Amniotic stem cell (primary cell): ENCODE measurements around the gene MYO3B.

Experiments
- DNase-seq: peaks from one replicate; lab custom pipeline; 2025; lab: John Stamatoyannopoulos, UW

MYO3B gene

DNA sequence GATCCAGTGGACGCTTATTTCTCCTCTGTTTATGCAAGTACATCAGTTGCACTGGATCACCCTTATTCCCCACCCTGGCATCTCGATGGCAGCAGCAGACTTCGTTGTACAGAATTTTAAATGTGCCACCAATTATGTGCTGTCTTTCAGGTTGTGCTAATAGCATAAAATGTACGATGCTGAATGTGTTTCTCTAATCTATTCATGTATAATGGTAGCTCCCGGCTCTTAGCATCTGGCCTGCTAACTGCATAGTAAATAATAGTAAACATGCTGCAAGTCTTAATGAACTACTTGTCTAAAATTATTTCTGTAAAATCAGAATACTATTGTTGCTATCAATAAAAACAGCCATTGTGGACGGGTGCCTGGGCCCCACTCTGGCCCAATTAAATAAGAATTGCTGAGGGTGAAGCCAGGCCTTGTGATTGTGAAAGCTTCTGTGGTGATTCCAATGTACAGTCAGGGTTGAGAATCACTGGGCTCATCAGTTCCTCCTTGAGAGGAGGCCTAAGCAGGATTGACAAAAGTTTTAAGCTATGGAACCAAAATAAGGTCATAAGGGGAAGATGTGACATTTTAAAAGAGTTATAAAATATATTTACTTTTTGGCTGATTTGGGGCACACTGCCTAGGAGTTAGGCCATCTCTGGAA is 14.4 kb upstream of the MYO3B start:
- no peak for DNase-seq

DNA sequence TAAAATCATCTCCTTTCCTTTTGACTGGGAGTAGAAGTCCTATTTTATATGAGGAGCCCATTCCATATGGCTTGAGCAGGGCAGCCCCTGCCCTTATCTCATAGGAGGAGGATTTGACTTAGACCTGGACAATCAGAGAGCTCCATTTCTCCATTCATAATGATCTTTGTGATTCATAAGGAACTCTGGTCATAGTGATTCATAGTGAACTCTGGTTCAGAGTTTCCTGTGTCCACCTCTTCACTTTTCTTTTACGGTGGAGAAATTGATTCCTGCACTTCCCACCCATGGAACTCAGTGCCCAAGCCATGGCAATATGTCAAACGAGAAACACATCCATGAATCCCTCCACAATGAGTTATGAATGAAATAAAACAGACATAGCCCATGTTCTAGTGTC is 12.8 kb upstream of the MYO3B start:
- DNase-seq, result no peak

DNA sequence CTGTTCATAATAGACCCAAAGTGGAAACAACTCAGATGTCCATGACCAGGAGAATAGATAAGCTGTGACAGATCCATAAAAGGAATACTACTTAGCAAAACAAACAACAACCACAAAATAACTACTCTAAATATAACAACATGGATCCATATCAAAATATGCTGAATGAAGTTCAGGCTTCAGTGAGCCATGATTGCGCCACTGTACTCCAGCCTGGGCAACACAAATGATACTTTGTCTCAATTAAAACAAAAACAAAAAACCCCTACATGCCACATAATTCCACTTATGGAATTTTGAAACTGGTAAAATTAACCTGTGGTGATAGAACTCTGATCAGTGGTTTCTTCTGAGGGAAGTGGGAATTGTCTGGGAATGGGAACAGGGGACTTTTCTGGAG is 11.2 kb upstream of the MYO3B start:
- DNase-seq, result no peak

DNA sequence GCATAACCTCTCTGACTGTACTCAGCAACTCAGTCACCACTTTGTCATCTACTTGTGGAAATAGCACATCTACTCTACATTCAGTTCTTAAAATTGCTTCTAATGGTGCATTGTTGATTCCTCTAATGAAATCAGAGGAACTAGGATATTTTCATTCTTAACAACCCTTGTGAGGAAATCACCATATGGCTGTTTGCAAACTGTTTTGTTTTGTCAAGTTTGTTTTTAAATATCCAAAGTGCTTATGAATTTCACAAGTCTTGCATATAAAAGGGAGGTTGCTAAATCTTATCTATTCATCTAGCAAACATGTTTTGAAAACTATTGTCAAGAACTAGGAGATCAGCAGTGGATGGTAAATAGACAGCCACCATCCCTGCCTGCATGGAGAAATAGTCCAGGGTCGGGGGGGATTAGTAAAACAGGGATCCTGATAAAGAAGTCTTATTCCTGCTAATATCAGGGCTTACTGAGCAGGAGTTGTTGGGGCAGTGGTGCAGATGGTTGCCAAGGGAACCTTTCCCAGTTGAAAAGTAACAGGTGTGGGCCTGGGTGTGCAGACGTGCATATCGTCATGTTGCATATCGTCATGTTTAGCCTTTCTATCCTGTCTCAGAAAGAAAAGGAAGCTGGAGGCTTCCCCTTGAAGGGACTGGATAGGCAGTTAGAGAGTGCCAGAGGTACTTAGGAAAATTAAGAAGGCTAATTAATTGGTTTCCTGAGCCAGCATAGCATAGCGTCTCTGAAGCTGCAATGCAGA is 7.5 kb upstream of the MYO3B start:
- DNase-seq, result no peak

DNA sequence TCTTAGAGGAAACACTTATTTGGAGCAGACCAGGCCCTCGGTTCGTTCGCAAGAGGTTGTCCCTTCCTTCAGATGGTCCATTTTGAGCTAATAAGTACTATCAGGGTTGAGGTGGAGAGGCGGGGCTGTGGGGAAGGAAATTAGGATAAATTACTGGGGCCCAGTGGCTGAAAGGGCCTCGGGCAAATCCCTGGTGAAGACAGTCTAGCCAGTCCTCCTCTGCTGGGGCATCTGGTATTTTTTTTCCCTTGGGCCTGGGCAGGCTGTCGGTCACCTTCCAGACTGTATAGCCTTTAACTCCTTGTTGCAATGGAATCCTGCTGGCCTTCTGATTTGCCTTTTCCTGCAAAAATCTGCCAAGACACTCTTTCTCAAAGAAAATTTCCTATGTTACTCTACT is 1.7 kb upstream of the MYO3B start:
- DNase-seq, result no peak

DNA sequence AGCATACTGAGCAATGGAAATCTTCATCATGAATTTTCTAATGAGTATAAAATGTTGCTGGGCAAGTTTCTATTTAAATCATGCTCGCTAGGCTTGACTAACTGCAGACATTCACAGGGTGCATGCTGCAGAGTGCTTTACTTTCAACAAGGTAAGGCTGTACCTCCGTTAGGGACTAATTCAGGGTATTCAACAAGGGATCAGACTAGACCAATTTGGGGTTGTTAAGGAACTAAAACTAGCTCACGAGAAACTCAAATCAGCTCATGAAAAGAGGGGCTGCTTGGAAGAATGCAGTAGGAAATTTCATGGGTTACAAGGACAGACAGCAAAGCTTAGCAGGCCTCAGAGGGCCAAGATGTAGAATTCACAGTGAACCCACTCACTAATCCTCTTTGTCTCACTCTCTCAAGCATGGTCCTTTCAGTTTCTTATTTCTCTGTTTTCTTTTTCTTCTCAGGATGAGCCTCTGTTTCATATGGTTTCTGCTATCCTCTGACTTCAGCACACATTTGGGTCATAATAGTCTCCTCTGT is 2.2 kb downstream of the MYO3B start:
- DNase-seq, result no peak

DNA sequence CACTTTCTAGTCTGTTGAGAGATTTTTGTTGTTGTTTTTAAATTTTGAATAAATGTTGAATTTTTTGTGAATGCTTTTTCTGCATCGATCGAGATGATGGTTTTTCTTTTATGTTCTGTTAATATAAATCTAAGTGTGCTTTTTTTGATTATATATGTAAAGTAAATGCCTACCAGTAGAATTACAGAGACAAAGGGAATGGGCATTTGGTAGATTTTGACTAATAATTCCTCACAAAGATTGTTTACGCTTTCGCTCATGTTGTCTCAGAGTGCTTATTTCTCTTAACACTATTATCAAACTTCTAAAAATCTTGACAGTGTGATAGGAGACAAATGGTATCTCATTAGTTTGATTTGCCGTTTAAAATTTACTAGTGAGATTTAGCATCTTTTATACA is 3.7 kb downstream of the MYO3B start:
- no peak for DNase-seq

DNA sequence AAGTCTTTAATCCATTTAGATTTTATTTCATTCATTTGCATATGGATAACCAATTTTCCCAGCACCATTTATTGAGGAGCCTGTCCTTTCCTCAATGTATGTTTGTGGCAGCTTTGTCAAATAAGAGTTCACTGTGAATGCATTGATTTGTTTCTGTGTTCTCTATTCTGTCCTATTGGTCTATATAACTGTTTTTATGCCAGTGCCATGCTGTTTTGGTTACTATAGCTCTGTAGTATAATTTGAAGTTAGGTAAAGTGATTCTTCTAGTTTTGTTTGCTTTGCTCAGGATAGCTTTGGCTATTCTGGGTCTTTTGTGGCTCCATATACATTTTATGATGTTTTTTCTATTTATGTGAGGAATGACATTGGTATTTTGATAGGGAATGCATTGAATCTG is 7.4 kb downstream of the MYO3B start:
- no peak for DNase-seq

DNA sequence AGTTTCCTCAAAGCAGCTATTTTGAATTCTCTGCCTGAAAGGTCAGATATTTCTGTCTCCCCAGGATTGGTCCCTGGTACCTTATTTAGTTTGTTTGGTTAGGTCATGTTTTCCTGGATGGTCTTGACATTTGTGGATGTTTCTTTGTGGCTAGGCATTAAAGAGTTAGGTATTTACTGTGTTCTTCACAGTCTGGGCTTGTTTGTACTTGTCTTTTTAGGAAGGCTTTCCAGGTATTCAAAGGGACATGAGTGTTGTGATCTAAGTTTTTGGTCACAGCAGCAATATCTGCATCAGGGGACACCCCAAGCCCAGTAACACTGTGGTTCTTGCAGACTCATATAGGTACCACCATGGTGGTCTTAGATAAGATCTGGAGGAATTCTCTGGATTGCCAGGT is 11.8 kb downstream of the MYO3B start:
- DNase-seq, result no peak

DNA sequence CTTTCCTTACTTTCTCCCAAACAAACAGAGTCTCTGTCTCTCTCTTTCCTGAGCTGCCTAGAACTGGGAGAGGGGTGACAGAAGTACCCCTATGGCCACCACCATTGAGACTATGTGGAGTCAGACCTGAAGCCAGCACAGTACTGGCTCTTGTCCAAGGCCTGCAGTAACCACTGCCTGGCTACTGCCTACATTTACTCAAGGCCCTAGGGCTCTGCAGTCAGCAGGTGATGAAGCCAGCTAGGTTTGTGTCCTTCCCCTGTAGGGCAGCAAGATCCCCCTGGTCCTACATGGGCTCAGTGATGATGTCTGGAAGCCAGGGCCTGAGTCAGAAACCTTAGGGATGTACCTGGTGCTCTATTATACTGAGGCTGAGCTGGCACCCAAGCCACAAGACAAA is 12.2 kb downstream of the MYO3B start:
- DNase-seq, result no peak

DNA sequence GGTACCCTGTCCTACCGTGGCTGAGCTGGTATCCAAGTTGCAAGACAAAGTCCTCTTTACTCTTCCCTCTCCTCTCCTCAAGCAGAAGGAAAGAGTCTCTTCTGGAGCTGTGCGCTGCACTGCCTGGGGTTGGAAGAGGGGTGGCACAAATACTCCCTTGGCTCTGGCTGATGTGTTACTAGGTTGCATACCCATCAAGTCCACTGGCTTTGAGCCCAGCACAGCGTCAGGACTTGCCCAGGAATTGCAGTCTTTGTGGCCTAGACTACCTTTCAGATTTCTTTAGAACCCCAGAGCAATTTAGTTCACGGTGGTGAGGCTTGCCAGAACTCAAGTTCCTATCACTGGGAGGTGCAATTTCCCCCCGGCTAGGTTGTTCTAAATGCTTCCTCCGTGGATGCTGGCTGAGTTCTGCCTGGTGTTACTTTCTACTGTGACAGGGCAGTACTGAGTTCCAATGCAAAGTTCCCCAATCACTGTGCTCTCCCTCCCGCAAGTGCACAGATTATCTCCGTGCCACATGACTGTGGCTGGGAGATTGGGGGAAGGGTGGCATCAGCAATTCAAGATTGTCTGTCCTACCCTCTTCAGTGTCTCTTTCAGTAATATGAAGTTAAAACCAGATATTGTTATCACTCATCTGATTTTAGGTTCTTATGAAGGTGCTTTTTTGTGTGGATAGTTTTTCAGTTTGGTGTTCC is 13.4 kb downstream of the MYO3B start:
- DNase-seq, result no peak

DNA sequence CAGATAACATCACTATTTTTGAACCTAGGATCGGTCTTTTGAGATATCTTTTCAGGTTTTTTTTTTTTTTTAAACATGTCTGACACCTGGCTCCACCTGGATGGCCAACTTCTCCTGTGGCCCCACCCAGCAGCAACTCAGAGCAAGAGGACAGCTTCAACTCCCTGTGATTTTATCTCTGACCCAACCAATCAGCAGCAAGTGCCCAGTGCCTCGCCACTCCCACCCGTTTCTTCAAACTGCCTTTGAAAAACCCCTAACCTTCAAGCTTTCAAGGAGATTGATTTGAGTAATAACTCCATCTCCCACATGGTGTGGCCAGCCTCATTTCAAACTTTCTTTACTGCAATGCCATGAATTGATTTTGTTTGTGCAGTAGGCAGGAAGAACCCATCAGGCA is 19.0 kb downstream of the MYO3B start:
- no peak for DNase-seq

DNA sequence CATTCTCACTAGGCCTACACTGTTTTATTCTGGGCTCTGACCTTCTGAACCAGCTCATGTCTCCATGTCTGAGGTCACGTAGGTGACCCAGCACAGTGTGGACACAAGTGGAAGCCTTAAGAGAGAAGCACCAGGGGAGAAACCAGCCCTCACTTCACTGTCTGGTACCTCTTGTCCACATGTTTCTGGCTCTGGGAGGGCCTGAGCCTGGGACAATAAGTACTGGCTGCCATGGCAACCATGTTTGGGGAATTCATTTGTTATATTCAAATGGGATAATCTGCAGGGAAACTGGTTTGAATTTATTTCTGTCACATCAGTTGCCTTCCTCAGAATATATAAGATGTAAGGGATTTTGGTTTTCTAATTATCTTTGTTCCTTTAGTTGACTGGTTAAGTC is 23.3 kb downstream of the MYO3B start:
- DNase-seq, result no peak

DNA sequence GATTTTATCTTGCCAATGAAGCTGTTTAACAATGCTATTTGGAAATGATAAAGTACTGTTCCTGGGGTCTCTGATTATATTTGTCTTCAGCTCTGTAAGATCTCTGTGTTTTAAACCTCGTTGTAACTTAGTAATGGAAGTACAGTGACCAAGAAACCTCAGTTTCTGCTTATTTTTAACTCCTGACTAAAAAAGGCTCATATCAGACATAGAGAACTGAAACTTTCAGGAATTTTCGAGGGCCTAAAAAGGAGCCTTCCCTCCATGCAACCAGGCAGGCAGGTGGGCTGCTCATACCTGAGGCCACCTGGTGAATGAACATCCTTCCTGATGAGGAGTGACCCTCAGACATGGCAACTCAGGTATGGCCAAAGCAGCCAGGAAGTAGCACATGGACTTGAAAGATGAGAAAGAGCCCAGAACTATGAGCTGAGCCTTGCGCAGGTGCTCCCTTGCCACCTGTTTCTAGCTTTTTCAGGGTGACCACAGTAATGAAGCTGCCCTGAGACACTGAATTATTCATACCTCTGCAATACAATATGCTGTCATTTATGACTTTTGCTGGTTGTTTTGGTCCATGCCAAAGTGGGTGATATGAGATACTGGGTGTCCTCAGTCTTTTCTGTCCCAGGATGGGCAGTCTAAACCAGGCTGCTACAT is 23.9 kb downstream of the MYO3B start:
- no peak for DNase-seq

DNA sequence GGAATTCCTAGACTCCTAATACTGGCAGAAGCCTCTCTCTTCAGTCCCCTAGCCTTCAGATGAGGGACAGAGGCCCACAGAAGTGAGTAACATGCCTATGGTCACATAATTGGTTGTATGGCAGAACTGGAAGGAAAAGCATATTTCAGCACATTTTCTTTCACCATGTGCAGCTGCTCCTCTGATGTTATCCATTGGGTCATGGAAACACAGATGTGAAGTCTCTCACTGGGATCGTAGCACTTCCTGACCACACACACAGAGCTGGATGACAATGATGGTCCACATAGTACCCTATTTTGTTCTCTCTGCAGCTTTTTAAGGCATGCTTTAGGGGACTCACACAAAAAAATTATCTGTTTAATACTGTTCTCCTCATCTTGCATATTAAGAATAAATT is 24.5 kb downstream of the MYO3B start:
- no peak for DNase-seq

DNA sequence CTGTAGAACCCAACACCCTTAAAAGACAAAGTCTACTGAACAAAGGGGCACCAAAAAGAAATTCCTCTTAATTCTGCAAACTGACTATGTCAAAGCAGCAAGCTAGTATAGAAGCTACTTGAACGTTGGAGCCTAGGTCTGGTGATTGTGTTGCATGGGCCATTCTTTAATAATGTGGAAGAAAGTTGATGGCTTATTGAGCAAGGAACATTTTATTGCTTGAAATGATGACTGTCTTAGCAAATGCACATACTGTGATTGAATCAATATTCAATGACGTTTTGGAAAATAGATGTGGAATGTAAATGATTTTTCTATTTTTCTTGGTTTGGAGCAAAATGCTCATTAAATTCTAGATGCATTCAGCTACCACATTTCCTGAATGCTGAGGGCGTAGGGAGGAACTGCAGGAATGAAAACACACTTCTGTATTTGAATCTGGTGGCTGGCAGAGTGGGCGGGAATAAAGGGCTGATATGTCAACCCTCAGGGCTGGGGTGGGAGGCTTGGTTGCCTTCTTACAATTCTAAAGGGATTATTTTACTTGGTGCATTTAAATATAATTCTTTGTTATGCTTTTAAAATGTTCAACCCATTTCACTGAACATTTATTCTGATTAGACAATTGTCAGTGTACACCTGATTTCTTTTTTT is 26.5 kb downstream of the MYO3B start:
- DNase-seq, result no peak

DNA sequence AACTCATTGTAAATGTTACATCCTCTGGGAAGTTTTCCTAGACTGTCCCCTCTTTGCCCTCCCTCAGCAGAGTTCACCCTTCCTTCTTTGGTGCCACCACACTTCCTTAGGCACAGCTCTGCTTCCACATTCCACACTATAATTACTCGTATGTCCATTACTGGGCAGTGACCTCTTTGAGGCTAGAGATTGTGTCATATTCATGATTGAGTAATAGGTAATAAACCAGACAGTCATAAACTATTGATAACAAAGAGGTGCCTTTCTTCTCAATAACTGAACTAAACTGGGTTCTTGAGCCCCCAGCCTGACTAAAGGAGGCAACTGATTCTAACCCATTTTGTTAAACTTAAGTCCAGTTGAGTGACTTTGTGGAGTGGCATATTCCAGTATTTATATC is 28.3 kb downstream of the MYO3B start:
- no peak for DNase-seq

DNA sequence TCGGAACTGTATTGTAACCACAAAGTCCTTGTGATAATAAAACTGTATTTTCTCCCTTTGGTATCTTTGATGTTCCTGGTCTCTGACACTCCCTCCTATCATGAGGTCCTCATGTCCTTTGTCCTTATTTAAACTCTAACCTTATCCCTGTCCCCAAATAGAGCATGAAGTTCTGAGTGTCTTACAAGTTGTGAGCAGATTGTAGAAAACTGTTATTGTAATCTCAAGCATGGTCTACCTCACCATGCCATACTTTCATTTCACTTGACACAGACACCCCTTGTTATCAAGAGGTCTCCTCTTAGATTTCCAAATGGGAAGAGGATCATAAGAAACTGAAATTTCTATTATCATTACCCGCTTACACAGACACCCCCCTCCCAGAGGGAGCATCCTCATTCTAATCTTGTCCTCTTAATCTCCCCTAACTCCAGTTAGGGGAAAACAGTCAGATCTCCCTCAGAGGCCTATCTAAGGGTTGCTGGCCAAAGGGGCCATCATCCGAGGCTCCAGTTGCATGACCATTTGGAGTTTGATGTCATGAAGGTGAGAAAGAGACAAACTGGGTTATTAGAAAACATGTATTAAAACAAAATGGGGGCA is 29.0 kb downstream of the MYO3B start:
- DNase-seq, result no peak

DNA sequence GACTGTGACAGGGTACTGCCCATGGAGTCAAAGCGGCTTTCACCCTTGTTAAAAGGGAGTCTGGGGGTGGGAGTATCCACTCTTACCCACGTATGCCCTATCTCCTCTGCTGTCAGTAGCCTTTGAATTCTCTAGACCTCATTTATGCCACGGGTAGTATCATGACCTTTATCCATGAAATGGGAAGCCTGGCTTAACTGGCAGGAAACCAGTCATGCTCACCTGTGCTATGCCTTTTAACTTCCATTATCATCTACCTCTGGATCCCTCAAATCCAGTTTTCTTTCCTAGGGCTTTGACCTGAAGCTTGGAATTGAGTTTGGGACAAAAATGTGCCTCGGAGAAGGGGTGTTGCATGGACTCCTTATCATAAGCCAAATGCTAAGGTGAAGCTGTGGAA is 30.0 kb downstream of the MYO3B start:
- DNase-seq, result no peak

DNA sequence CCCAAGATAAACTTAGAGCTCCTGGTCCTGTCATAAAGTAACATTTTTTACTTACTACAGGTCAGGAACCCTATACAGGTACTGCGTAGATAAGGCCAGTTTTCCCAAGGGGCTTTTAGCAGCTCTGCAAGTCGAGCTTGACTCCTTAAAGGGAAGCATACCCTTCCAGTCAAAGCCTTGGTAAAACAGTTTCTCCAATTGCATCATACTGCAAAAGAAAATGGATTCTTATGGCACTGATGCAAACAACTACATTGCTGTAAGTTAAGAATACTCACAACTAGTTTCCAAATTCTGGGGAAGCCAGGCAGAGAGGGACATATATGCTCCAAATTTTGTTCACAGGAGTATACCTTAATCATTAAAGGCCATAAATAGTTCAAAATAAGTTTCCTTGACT is 31.0 kb downstream of the MYO3B start:
- DNase-seq, result no peak

DNA sequence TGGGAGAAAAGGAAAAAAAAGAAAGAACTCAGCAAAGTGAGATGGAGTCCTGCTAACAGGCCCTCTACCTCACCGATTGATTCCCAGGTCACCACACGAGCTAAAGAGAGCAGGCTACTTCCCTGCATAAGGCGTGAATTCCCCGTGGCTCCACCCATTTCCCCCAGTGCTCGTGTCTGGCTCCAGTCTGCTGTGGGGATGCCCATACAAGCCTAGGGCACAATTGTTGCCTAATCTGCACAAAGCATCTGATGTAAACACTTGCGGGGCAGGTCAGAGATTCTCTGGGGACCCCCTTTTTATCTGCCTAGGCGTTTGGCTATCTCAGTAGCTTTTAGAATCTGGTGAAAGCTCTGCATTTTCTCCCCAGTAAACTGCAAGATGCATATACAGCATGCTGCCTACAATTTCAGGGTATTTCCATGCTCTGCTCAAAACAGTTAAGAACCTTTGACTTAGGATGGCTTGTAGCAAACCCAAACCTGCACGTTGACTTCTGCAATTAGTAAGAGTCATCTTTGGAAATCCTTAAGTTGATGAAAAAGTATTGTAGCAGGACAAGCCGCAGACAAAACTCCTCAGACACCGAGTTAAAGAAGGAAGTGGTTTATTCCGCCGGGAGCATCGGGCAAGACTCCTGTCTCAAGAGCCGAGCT is 34.8 kb downstream of the MYO3B start:
- DNase-seq, result no peak
